COR-L47 (cell line): ENCODE measurements around the gene HSPA1A.

Source experiments
- DNase-seq: peaks from one replicate; lab custom pipeline; 2025; lab: John Stamatoyannopoulos, UW

Gene HSPA1A

DNA sequence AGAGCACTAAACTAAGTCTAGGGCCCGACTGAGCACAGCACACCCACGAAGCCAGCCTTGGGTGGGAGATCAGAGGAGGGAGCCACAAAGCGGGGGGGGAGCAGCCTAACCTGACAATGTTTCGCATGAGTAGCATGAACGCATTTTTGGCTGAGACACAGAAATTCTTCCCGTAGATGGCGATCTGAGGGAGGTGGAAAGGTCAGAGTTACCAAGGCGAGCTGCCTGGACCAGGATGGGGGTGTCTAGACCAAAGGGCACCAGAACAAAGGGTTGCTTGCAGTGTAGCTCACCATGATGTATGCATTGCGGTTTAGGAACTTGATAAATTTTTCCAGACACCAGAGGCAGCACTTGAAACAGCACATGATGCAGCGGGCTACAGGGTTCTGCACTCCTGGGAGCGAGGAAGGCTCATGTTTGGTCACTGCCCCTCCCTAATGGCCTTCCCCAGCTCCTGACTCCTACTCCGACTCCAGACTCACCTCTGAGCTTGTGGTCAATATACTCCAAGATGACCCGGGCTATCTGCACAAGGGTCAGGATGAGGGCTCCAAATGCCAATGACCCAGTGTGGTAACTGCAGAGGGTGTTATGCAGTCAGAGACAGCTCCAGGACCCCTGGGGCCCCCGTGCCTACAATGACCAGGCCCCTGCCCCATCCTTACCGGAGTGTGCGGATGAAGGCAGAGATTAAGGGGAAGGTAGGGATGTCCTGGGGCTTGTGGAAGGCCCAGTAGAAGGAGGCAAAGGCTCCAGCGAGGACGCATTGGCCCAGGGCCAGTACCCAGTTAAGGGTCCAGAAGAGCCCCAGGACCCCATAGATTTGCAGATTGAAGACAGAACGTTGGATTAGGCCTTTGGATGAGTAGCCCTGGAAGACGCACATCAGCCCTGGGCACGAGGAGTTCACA, 50.1 kb downstream of the HSPA1A start:
- no peak for DNase-seq
